ENCODE data around the gene FAM24A.
"Not testable (repeated sequence)": the region's sequence is repeated elsewhere in the genome, so short reads cannot be mapped to it uniquely, and the experiment has no call there.

The FAM24A gene

GRCh38 chr10:122884166-122884565 is 26.2 kb upstream of the FAM24A start:
- no peak overlapping the region for H3K4me3 ChIP-seq
- H3K27ac ChIP-seq, result no peak overlapping the region
- DNase-seq (ENCODE audit: low spot score), result no peak
- no peak for TF ChIP-seq CTCF (IDR thresholded peaks at IDR 0.05)

GRCh38 chr10:122894261-122894944 is 16.0 kb upstream of the FAM24A start:
- no peak for TF ChIP-seq CTCF (IDR thresholded peaks at IDR 0.05)
- Histone ChIP-seq H3K27ac (no peak overlapping the region), H3K4me3 (no peak overlapping the region)
- no peak for DNase-seq (ENCODE audit: low spot score)

- DNase-seq (ENCODE audit: low spot score); H3K27ac ChIP-seq; H3K4me3 ChIP-seq: not testable (repeated sequence)
Measured at GRCh38 chr10:122903861-122904260, 6.5 kb upstream of the FAM24A start.

- no peak for TF ChIP-seq CTCF (IDR thresholded peaks at IDR 0.05)
- Histone ChIP-seq H3K27ac (no peak overlapping the region), H3K4me3 (no peak overlapping the region)
- DNase-seq (ENCODE audit: low spot score), result no peak
Measured at GRCh38 chr10:122911889-122912484, 1.6 kb downstream of the FAM24A start.

- Histone ChIP-seq H3K4me3 (no peak overlapping the region), H3K27ac (no peak overlapping the region)
- TF ChIP-seq CTCF (IDR thresholded peaks at IDR 0.05), result no peak
- no peak for DNase-seq (ENCODE audit: low spot score)
Measured at GRCh38 chr10:122915700-122916099, 5.3 kb downstream of the FAM24A start.

- no peak for DNase-seq (ENCODE audit: low spot score)
- no peak overlapping the region for H3K4me3 ChIP-seq
- no peak for TF ChIP-seq CTCF (IDR thresholded peaks at IDR 0.05)
- H3K27ac ChIP-seq, result no peak overlapping the region
Measured at GRCh38 chr10:122930140-122930539, 19.7 kb downstream of the FAM24A start.

- no peak overlapping the region for H3K27ac ChIP-seq
- no peak overlapping the region for H3K4me3 ChIP-seq
- no peak for TF ChIP-seq CTCF (IDR thresholded peaks at IDR 0.05)
- DNase-seq (ENCODE audit: low spot score), result no peak
Measured at GRCh38 chr10:122931088-122931906, 20.9 kb downstream of the FAM24A start.

All from coronary artery (tissue), 2 donors.